Astrocyte (in vitro differentiated cells and primary cell): ENCODE results near the gene EIF4G2. TPM values are rescaled to one million over a fixed set of nuclear protein-coding genes. Genes with fewer than 3 reads are reported as not detected.

ENCODE experiments used
- DNase-seq: peaks from one replicate; pipeline ENCODE4 v3.0.0-alpha.2; 2010; ENCODE audit warnings: low read depth
- FAIRE-seq: peaks from 2 replicates; lab custom pipeline; 2011; peaks lifted over from hg19 to GRCh38; lab: Jason Lieb, UNC
- H2AFZ ChIP-seq: 2 replicates; pipeline ENCODE4 v1.6.0; 2012; ENCODE audit warnings: low read depth, low read length, inconsistent platforms
- H3K27ac ChIP-seq: 2 replicates; pipeline ENCODE4 v1.5.1; 2011; ENCODE audit warnings: low read depth, low read length, inconsistent platforms
- H3K27me3 ChIP-seq: 2 replicates; pipeline ENCODE4 v1.6.0; 2011; ENCODE audit warnings: low read length, inconsistent platforms; ENCODE audit not compliant: insufficient read depth
- H3K36me3 ChIP-seq: 2 replicates; pipeline ENCODE4 v1.5.1; 2011; ENCODE audit warnings: low read length, inconsistent platforms; ENCODE audit not compliant: insufficient read depth
- H3K4me1 ChIP-seq: 2 replicates; pipeline ENCODE4 v1.5.1; 2011; ENCODE audit warnings: low read length, inconsistent platforms; ENCODE audit not compliant: insufficient read depth
- H3K4me2 ChIP-seq: 2 replicates; pipeline ENCODE4 v1.6.0; 2012; ENCODE audit warnings: low read length, inconsistent platforms
- H3K4me3 ChIP-seq: 2 replicates; pipeline ENCODE4 v1.5.1; 2011; ENCODE audit warnings: low read depth, mild to moderate bottlenecking, low read length, inconsistent platforms; ENCODE audit not compliant: insufficient read depth
- H3K79me2 ChIP-seq: 2 replicates; pipeline ENCODE4 v1.6.0; 2012; ENCODE audit warnings: mild to moderate bottlenecking, low read length, inconsistent platforms; ENCODE audit not compliant: insufficient read depth
- H3K9ac ChIP-seq: 2 replicates; pipeline ENCODE4 v1.6.0; 2012; ENCODE audit warnings: mild to moderate bottlenecking, low read length, inconsistent platforms
- H3K9me3 ChIP-seq: 2 replicates; pipeline ENCODE4 v1.5.1; 2012; ENCODE audit warnings: low read depth, mild to moderate bottlenecking, low read length, inconsistent platforms; ENCODE audit not compliant: insufficient read depth
- H4K20me1 ChIP-seq: 2 replicates; pipeline ENCODE4 v1.6.0; 2012; ENCODE audit warnings: low read length, inconsistent platforms; ENCODE audit not compliant: insufficient read depth
- H3K27ac Mint-ChIP-seq: one replicate; pipeline ENCODE4 v1.8.0; 2021; ENCODE audit warnings: mild to moderate bottlenecking, mixed read lengths; ENCODE audit not compliant: unreplicated experiment
- H3K27me3 Mint-ChIP-seq: one replicate; pipeline ENCODE4 v1.8.0; 2021; ENCODE audit warnings: low read depth, mixed read lengths; ENCODE audit not compliant: unreplicated experiment
- H3K36me3 Mint-ChIP-seq: one replicate; pipeline ENCODE4 v1.8.0; 2021; ENCODE audit warnings: low read depth, mixed read lengths; ENCODE audit not compliant: unreplicated experiment
- H3K4me1 Mint-ChIP-seq: one replicate; pipeline ENCODE4 v1.8.0; 2021; ENCODE audit warnings: low read depth, mixed read lengths; ENCODE audit not compliant: unreplicated experiment
- H3K4me3 Mint-ChIP-seq: one replicate; pipeline ENCODE4 v1.8.0; 2021; ENCODE audit warnings: mild to moderate bottlenecking, moderate library complexity, mixed read lengths; ENCODE audit not compliant: unreplicated experiment
- H3K9me3 Mint-ChIP-seq: one replicate; pipeline ENCODE4 v1.8.0; 2021; ENCODE audit warnings: mild to moderate bottlenecking, mixed read lengths; ENCODE audit not compliant: unreplicated experiment
- EZH2 ChIP-seq: IDR thresholded peaks from 2 replicates; pipeline ENCODE4 v1.6.1; 2012; ENCODE audit warnings: mild to moderate bottlenecking, low read length, inconsistent platforms; ENCODE audit not compliant: insufficient read depth
- total RNA-seq: library from RNA; stranded (reverse); gene quantifications from 2 replicates; pipeline ENCODE4 v1.2.1, GENCODE V29; 2021
- TF ChIP-seq, protein P1 (sequence below): IDR thresholded peaks from 2 replicates; pipeline ENCODE4 v1.5.1; 2011; ENCODE audit warnings: low read depth, mild to moderate bottlenecking, inconsistent platforms, low read length, moderate library complexity; ENCODE audit not compliant: insufficient read depth

The EIF4G2 gene
- total RNA-seq, 1 donor from 2014 or later: 1,364 TPM

DNA sequence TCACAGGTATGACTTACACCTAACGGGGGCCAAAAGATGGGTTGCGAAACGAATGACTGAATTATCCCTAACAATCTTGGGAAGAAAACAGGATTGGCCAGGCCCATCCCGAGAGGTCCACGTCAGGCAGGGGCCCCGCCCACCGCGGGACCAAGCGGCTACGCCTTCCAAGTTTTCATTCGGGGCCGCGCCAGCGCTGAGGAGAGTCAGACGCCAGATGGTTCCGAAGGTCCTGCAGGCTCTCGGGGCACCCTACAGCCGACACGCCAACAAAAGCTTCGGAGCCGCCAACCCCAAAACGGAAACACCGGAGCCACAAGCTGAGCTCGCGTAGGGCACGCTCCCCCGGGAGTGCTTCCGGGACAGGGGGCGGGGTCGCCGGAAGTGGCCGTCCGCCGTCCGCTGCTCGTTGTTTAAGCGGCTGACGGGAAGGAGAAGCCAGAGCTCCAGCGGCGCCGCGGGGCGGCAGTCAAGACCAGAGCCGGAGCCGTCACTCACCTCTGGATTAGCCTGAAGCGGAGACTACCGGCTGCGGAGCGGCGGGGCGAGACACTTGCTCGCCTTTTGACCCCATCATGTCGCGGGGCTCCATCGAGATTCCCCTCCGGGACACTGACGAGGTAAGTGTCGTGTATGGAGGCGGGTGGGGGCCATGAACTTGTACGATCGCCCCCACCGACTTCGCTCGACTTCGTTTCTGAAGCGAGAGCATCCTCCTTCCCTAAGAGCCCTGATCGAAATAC is 57.7 kb downstream of the EIF4G2 start, which contains the start of gene CTR9:
CTR9 (plus strand) TSS at position 409 of the 743 bp plus-strand sequence; CDS start at position 576, 167 bp downstream.
- no peaks in the 10 kb centered on the region for H3K27me3 ChIP-seq
- no peaks in the 10 kb centered on the region for H3K36me3 Mint-ChIP-seq
- H3K4me3 ChIP-seq: peak within 1 kb of the TSS; percentile 86
- H3K9ac ChIP-seq: peak within 1 kb of the TSS; percentile 86
- H3K9me3 Mint-ChIP-seq: no peaks in the 10 kb centered on the region
- peak within 1 kb of the TSS; percentile 90 for H3K27ac ChIP-seq
- H3K27ac Mint-ChIP-seq: peak within 1 kb of the TSS; percentile 89
- TF ChIP-seq, protein P1, sequence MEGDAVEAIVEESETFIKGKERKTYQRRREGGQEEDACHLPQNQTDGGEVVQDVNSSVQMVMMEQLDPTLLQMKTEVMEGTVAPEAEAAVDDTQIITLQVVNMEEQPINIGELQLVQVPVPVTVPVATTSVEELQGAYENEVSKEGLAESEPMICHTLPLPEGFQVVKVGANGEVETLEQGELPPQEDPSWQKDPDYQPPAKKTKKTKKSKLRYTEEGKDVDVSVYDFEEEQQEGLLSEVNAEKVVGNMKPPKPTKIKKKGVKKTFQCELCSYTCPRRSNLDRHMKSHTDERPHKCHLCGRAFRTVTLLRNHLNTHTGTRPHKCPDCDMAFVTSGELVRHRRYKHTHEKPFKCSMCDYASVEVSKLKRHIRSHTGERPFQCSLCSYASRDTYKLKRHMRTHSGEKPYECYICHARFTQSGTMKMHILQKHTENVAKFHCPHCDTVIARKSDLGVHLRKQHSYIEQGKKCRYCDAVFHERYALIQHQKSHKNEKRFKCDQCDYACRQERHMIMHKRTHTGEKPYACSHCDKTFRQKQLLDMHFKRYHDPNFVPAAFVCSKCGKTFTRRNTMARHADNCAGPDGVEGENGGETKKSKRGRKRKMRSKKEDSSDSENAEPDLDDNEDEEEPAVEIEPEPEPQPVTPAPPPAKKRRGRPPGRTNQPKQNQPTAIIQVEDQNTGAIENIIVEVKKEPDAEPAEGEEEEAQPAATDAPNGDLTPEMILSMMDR: no peak
- no peak for TF ChIP-seq EZH2
- peak within 1 kb of the TSS; percentile 93 for H3K4me2 ChIP-seq
- peaks cover 27% of the 10 kb centered on the region for H3K79me2 ChIP-seq
- no peaks in the 10 kb centered on the region for H3K9me3 ChIP-seq
- FAIRE-seq (no peak), DNase-seq (peak; percentile 84)
- peaks cover 13% of the 10 kb centered on the region for H4K20me1 ChIP-seq
- H3K4me1 Mint-ChIP-seq: peaks cover 2% of the 10 kb centered on the region
- H3K4me1 ChIP-seq: peaks cover 8% of the 10 kb centered on the region
- H3K4me3 Mint-ChIP-seq: peak within 1 kb of the TSS; percentile 96
- H2AFZ ChIP-seq: peak within 1 kb of the TSS; percentile 96
- peaks cover 18% of the 10 kb centered on the region for H3K36me3 ChIP-seq
- no peaks in the 10 kb centered on the region for H3K27me3 Mint-ChIP-seq

DNA sequence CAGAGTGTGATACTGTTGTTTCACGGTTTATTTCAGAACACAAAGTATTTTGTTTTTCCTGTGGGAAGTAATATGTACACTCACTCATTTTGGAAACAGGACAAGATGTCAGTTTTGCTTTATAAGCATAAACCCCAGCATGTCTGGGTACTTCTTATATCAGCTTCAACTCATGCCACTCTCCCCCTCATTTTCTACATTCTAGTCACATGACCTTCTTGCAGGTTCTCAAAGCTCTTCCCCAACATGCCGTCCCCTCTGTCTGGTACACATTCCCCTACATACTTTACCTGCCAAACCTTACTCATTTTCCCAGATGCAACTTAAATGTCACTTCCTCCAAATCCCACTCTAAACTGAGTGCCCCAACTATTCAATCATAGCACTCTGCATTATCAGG is 59.2 kb downstream of the EIF4G2 start:
- Histone ChIP-seq H3K79me2 (peaks cover 27% of the 10 kb centered on the region), H3K9me3 (no peaks in the 10 kb centered on the region), H3K4me1 (peaks cover 8% of the 10 kb centered on the region), H3K27ac (no peak overlapping the region), H4K20me1 (peaks cover 13% of the 10 kb centered on the region), H2AFZ (no peak overlapping the region), H3K9ac (no peak overlapping the region), H3K4me3 (no peak overlapping the region), H3K36me3 (peaks cover 6% of the 10 kb centered on the region), H3K27me3 (no peaks in the 10 kb centered on the region), H3K4me2 (no peak overlapping the region)
- no peak for TF ChIP-seq EZH2
- TF ChIP-seq, protein P1: no peak
- Mint-ChIP-seq H3K27me3 (no peaks in the 10 kb centered on the region), H3K27ac (no peak overlapping the region), H3K36me3 (no peaks in the 10 kb centered on the region), H3K4me1 (peaks cover 2% of the 10 kb centered on the region), H3K4me3 (peak overlapping the region; percentile 25), H3K9me3 (no peaks in the 10 kb centered on the region)
- FAIRE-seq: no peak
- DNase-seq: no peak

DNA sequence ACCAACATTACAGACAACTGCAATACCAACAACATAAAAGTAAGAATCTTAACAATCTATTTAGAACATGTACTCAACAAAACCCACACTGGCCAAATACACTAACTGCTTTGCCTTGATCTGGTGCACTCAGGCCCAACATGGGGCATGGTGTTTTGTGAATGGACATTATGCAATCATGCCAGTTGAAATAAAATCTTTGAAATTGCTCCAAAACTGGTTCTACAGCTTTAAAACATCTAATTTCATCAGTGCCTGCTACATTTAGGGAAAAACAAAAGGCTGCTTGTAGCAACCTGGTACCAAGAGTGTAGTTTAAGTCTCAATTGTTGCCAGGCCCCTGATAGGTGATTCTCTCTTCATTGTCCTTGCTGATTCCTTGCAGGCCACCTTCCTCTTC is 61.0 kb downstream of the EIF4G2 start:
- Mint-ChIP-seq H3K36me3 (no peaks in the 10 kb centered on the region), H3K27me3 (no peaks in the 10 kb centered on the region), H3K9me3 (no peaks in the 10 kb centered on the region), H3K27ac (no peak overlapping the region), H3K4me1 (peaks cover 3% of the 10 kb centered on the region), H3K4me3 (no peak overlapping the region)
- peaks cover 13% of the 10 kb centered on the region for H4K20me1 ChIP-seq
- H3K4me1 ChIP-seq: peaks cover 8% of the 10 kb centered on the region
- H3K36me3 ChIP-seq: no peaks in the 10 kb centered on the region
- H3K27ac ChIP-seq: no peak overlapping the region
- no peaks in the 10 kb centered on the region for H3K27me3 ChIP-seq
- H3K4me3 ChIP-seq: no peak overlapping the region
- H3K9ac ChIP-seq: no peak overlapping the region
- no peak for DNase-seq
- TF ChIP-seq EZH2: no peak
- TF ChIP-seq, protein P1: no peak
- H2AFZ ChIP-seq: no peak overlapping the region
- FAIRE-seq: no peak
- H3K9me3 ChIP-seq: no peaks in the 10 kb centered on the region
- H3K79me2 ChIP-seq: peaks cover 17% of the 10 kb centered on the region
- no peak overlapping the region for H3K4me2 ChIP-seq
